CD14-positive monocyte (primary cell): Measurements from ENCODE around the gene TBXAS1. TPM values are rescaled to one million over a fixed set of nuclear protein-coding genes. Genes with fewer than 3 reads are reported as not detected.
A peak's percentile ranks its signal among the peaks of the same experiment; 100 is the strongest.

Source experiments
- DNase-seq, 3 donors: peaks; one replicate each; pipeline ENCODE4 v3.0.0-alpha.2; 2011 to 2022
- H2AFZ ChIP-seq: 2 replicates; pipeline ENCODE4 v1.6.0; 2012; ENCODE audit warnings: mild to moderate bottlenecking, low read depth, low read length, inconsistent platforms; ENCODE audit not compliant: insufficient read depth, poor library complexity, severe bottlenecking
- H3K27ac ChIP-seq, 2 donors: 1 replicate in 1 of 2; 2 replicates in 1 of 2; pipeline ENCODE4 v1.5.1; 2012 to 2013; ENCODE audit warnings: low read length in 2 of 2, control low read depth in 1 of 2, inconsistent platforms in 1 of 2, low read depth in 1 of 2, mild to moderate bottlenecking in 1 of 2
- H3K27me3 ChIP-seq, 2 donors: one replicate each; pipeline versions ENCODE4 v1.6.0 to v1.6.1; 2011 to 2013; ENCODE audit warnings: low read length in 2 of 2; ENCODE audit not compliant: control insufficient read depth in 2 of 2, insufficient read depth in 2 of 2
- H3K36me3 ChIP-seq, 2 donors: replicated peaks in 1 of 2; 1 replicate in 1 of 2; 2 replicates in 1 of 2; pipeline versions ENCODE4 v1.5.1 to v1.6.1; 2012 to 2013; ENCODE audit warnings: low read length in 2 of 2, control low read depth in 1 of 2, inconsistent platforms in 1 of 2, mild to moderate bottlenecking in 1 of 2; ENCODE audit not compliant: insufficient read depth in 2 of 2, control insufficient read depth in 1 of 2
- H3K4me1 ChIP-seq, 2 donors: 1 replicate in 1 of 2; 2 replicates in 1 of 2; pipeline versions ENCODE4 v1.5.1 to v1.6.1; 2012 to 2013; ENCODE audit warnings: low read length in 2 of 2, control low read depth in 1 of 2, inconsistent platforms in 1 of 2, mild to moderate bottlenecking in 1 of 2, moderate library complexity in 1 of 2; ENCODE audit not compliant: insufficient read depth in 2 of 2, control insufficient read depth in 1 of 2
- H3K4me2 ChIP-seq: replicated peaks from 2 replicates; pipeline ENCODE3; 2012; ENCODE audit warnings: low read length, moderate library complexity, mild to moderate bottlenecking; ENCODE audit not compliant: poor library complexity, severe bottlenecking; ENCODE audit errors: extremely low read depth
- H3K4me3 ChIP-seq, 3 experiments: fragments of 200-600 bp in 1 of 3; sonication (generic) in 1 of 3; replicated peaks in 1 of 3; 1 replicate in 2 of 3; 2 replicates in 1 of 3; pipeline ENCODE4 v1.5.1; 2011 to 2013; ENCODE audit warnings: low read length in 3 of 3, mild to moderate bottlenecking in 3 of 3, control low read depth in 2 of 3, low read depth in 2 of 3, inconsistent platforms in 1 of 3, moderate library complexity in 1 of 3
- H3K79me2 ChIP-seq: 2 replicates; pipeline ENCODE4 v1.6.0; 2012; ENCODE audit warnings: mild to moderate bottlenecking, control low read depth, inconsistent platforms, low read length, moderate library complexity; ENCODE audit not compliant: insufficient read depth
- H3K9ac ChIP-seq: 2 replicates; pipeline ENCODE4 v1.6.0; 2017; ENCODE audit warnings: low read length, mild to moderate bottlenecking; ENCODE audit not compliant: insufficient read depth, poor library complexity, severe bottlenecking
- H3K9me3 ChIP-seq, 2 donors: replicated peaks in 1 of 2; 1 replicate in 1 of 2; 2 replicates in 1 of 2; pipeline versions ENCODE4 v1.5.1 to v1.6.1; 2012 to 2013; ENCODE audit warnings: low read length in 2 of 2, control low read depth in 1 of 2; ENCODE audit not compliant: control insufficient read depth in 1 of 2, insufficient read depth in 1 of 2
- H4K20me1 ChIP-seq: 2 replicates; pipeline ENCODE4 v1.6.0; 2012; ENCODE audit warnings: mild to moderate bottlenecking, low read length, control low read depth, moderate library complexity; ENCODE audit not compliant: insufficient read depth
- H3K27ac Mint-ChIP-seq, 7 donors: one replicate each; pipeline ENCODE4 v1.8.0; 2020; ENCODE audit warnings: mild to moderate bottlenecking in 7 of 7, mixed read lengths in 7 of 7, moderate library complexity in 6 of 7, inconsistent platforms in 2 of 7
- H3K27me3 Mint-ChIP-seq, 3 donors: one replicate each; pipeline ENCODE4 v1.8.0; 2021 to 2022; ENCODE audit warnings: low read depth in 3 of 3, mild to moderate bottlenecking in 3 of 3, mixed read lengths in 3 of 3, moderate library complexity in 3 of 3, inconsistent platforms in 1 of 3
- H3K36me3 Mint-ChIP-seq, 2 donors: one replicate each; pipeline ENCODE4 v1.8.0; 2020; ENCODE audit warnings: mixed read lengths in 2 of 2, inconsistent platforms in 1 of 2, mild to moderate bottlenecking in 1 of 2
- H3K4me1 Mint-ChIP-seq: one replicate; pipeline ENCODE4 v1.8.0; 2020; ENCODE audit warnings: mild to moderate bottlenecking, mixed read lengths
- H3K4me3 Mint-ChIP-seq, 2 donors: one replicate each; pipeline ENCODE4 v1.8.0; 2020; ENCODE audit warnings: mild to moderate bottlenecking in 2 of 2, mixed read lengths in 2 of 2, moderate library complexity in 1 of 2
- H3K9me3 Mint-ChIP-seq, 7 donors: one replicate each; pipeline ENCODE4 v1.8.0; 2020 to 2022; ENCODE audit warnings: mixed read lengths in 7 of 7, mild to moderate bottlenecking in 6 of 7, moderate library complexity in 6 of 7, inconsistent platforms in 2 of 7
- CTCF ChIP-seq: fragments of 200-600 bp; IDR thresholded peaks from one replicate; pipeline ENCODE4 v1.8.0; 2022; ENCODE audit warnings: antibody characterized with exemption, mild to moderate bottlenecking
- WGBS: methylation state at CpG from one replicate; pipeline ENCODE4 v1.1.5; 2013; ENCODE audit warnings: missing lambda C conversion rate; ENCODE audit not compliant: insufficient coverage; 5-methylcytosine and 5-hydroxymethylcytosine counted together
- intact Hi-C, 2 donors: fragments of 100-400 bp; cut with micrococcal nuclease; formaldehyde crosslinking; loops; one replicate each; pipeline versions ENCODE4 v1.15.0 to v1.15.1; 2023
- polyA plus RNA-seq, 3 donors: library from polyadenylated mRNA; depleted of rRNA in 1 of 3; unstranded in 2 of 3; stranded (reverse) in 1 of 3; fragments of 300-500 nt in 2 of 3; fragments of >200 nt in 1 of 3; fragmentation: Illumina TruSeq in 2 of 3; gene quantifications; 1 replicate in 2 of 3; 2 replicates in 1 of 3; pipeline ENCODE4 v1.2.3, GENCODE V29; 2012 to 2021

The TBXAS1 gene
- polyA plus RNA-seq, 3 donors: 289 to 335 (median 298) TPM

GRCh38 chr7:140039896-140040295, 210.8 kb downstream of the TBXAS1 start:
- Histone ChIP-seq H3K4me3 (no peak overlapping the region), H4K20me1 (peaks cover 82% of the 10 kb centered on the region), H3K4me1 (peaks cover 14 to 25% of the 10 kb centered on the region in 2 donors), H3K27me3 (no peaks in the 10 kb centered on the region), H3K4me2 (no peak overlapping the region), H3K27ac (no peak overlapping the region), H3K9me3 (no peaks in the 10 kb centered on the region), H3K79me2 (no peaks in the 10 kb centered on the region), H2AFZ (no peak overlapping the region), H3K36me3 (peaks cover 45 to 93% of the 10 kb centered on the region in 2 donors), H3K9ac (no peak overlapping the region)
- H3K4me1 Mint-ChIP-seq: peaks cover 30% of the 10 kb centered on the region
- WGBS: 97% methylated on average over 8 of the region's 12 CpGs
- TF ChIP-seq CTCF: no peak
- no peak overlapping the region for H3K4me3 Mint-ChIP-seq
- peaks cover 90 to 94% of the 10 kb centered on the region in 2 donors for H3K36me3 Mint-ChIP-seq
- peaks cover 0 to 3% (median 0%) of the 10 kb centered on the region in 7 donors for H3K9me3 Mint-ChIP-seq
- H3K27me3 Mint-ChIP-seq: peaks cover 0 to 7% (median 0%) of the 10 kb centered on the region in 3 donors
- H3K27ac Mint-ChIP-seq: no peak overlapping the region
- no peak for DNase-seq
- intact Hi-C loops: no loop called here

GRCh38 chr7:140041659-140042385, 212.8 kb downstream of the TBXAS1 start:
- H3K4me2 ChIP-seq: peak overlapping the region; percentile 11
- peaks cover 5 to 14% of the 10 kb centered on the region in 2 donors for H3K4me1 ChIP-seq
- no peak for TF ChIP-seq CTCF
- no peak overlapping the region for H2AFZ ChIP-seq
- H3K27ac ChIP-seq: no peak overlapping the region
- Mint-ChIP-seq H3K4me3 (peak overlapping the region in 1 of 2 donors; percentile 50), H3K27ac (peak overlapping the region in 2 of 7 donors; percentile 33 to 84), H3K27me3 (peaks cover 0 to 6% (median 0%) of the 10 kb centered on the region in 3 donors), H3K9me3 (peaks cover 0 to 3% (median 0%) of the 10 kb centered on the region in 7 donors), H3K36me3 (peaks cover 94% of the 10 kb centered on the region in 2 donors), H3K4me1 (peaks cover 18% of the 10 kb centered on the region)
- DNase-seq: no peak
- no peak overlapping the region for H3K9ac ChIP-seq
- H3K4me3 ChIP-seq: no peak overlapping the region
- no peaks in the 10 kb centered on the region for H3K9me3 ChIP-seq
- 91% methylated on average over 8 of the region's 12 CpGs for WGBS
- intact Hi-C loops: no loop called here
- no peaks in the 10 kb centered on the region for H3K79me2 ChIP-seq
- peaks cover 56 to 93% of the 10 kb centered on the region in 2 donors for H3K36me3 ChIP-seq
- H3K27me3 ChIP-seq: no peaks in the 10 kb centered on the region
- peaks cover 70% of the 10 kb centered on the region for H4K20me1 ChIP-seq
